Prostate gland (tissue), 2 donors: ENCODE data around the gene AP3B1.
"Not testable (repeated sequence)": the region's sequence is repeated elsewhere in the genome, so short reads cannot be mapped to it uniquely, and the experiment has no call there.

Experiments used
- CTCF ChIP-seq, 4 experiments: fragments of 200-600 bp in 2 of 4; fragments of 450-650 bp in 2 of 4; sonication (generic) in 2 of 4; IDR thresholded peaks; 1 replicate in 3 of 4; 2 replicates in 1 of 4; pipeline ENCODE4 v1.5.1; 2016 to 2019; ENCODE audit warnings: antibody characterized with exemption in 4 of 4, mild to moderate bottlenecking in 2 of 4, moderate library complexity in 2 of 4
- POLR2AphosphoS5 ChIP-seq: sonication (generic); formaldehyde crosslinking; IDR thresholded peaks from one replicate; pipeline ENCODE4 v1.6.1; 2017; ENCODE audit warnings: antibody characterized with exemption

- TF ChIP-seq CTCF (IDR thresholded peaks at IDR 0.05); POLR2AphosphoS5: not testable (repeated sequence)
Observed at GRCh38 chr5:78046823-78047222, 247.7 kb downstream of the AP3B1 start.
